Naive B cell (primary cell): ENCODE data around the gene DRC7. TPM values are rescaled to one million over a fixed set of nuclear protein-coding genes. Genes with fewer than 3 reads are reported as not detected.
A peak's percentile ranks its signal among the peaks of the same experiment; 100 is the strongest.

ENCODE experiments used
- ATAC-seq, 2 donors: fragments of 150-1000 bp; cut with Tn5 transposase; 2 replicates each; pipeline ENCODE4 v1.10.0; 2021; ENCODE audit warnings: low read depth in 2 of 2, mild to moderate bottlenecking in 2 of 2, moderate library complexity in 2 of 2
- DNase-seq: peaks from one replicate; pipeline ENCODE4 v3.0.0; 2022
- H3K27ac Mint-ChIP-seq, 6 donors: one replicate each; pipeline ENCODE4 v1.8.0; 2020 to 2022; ENCODE audit warnings: mild to moderate bottlenecking in 6 of 6, mixed read lengths in 6 of 6, moderate library complexity in 5 of 6, inconsistent platforms in 2 of 6
- H3K27me3 Mint-ChIP-seq, 3 donors: one replicate each; pipeline ENCODE4 v1.8.0; 2021 to 2022; ENCODE audit warnings: mixed read lengths in 3 of 3, mild to moderate bottlenecking in 1 of 3
- H3K36me3 Mint-ChIP-seq, 2 donors: one replicate each; pipeline ENCODE4 v1.8.0; 2020 to 2022; ENCODE audit warnings: mixed read lengths in 2 of 2, inconsistent platforms in 1 of 2, mild to moderate bottlenecking in 1 of 2
- H3K4me1 Mint-ChIP-seq, 3 donors: one replicate each; pipeline ENCODE4 v1.8.0; 2020 to 2022; ENCODE audit warnings: mixed read lengths in 3 of 3, inconsistent platforms in 1 of 3, mild to moderate bottlenecking in 1 of 3, moderate library complexity in 1 of 3
- H3K4me3 Mint-ChIP-seq, 8 donors: one replicate each; pipeline ENCODE4 v1.8.0; 2020 to 2022; ENCODE audit warnings: mild to moderate bottlenecking in 8 of 8, mixed read lengths in 8 of 8, moderate library complexity in 8 of 8, inconsistent platforms in 2 of 8
- H3K9me3 Mint-ChIP-seq, 7 donors: one replicate each; pipeline ENCODE4 v1.8.0; 2020 to 2022; ENCODE audit warnings: mixed read lengths in 7 of 7, mild to moderate bottlenecking in 5 of 7, inconsistent platforms in 2 of 7, moderate library complexity in 1 of 7
- polyA plus RNA-seq, 6 donors: library from polyadenylated mRNA; unstranded; fragments of 300-500 nt; fragmentation: Illumina TruSeq; gene quantifications; one replicate each; pipeline ENCODE4 v1.2.3, GENCODE V29; 2021; ENCODE audit warnings: low read depth in 6 of 6

DRC7 gene
- polyA plus RNA-seq, 6 donors from 2014 or later: not detected

DNA sequence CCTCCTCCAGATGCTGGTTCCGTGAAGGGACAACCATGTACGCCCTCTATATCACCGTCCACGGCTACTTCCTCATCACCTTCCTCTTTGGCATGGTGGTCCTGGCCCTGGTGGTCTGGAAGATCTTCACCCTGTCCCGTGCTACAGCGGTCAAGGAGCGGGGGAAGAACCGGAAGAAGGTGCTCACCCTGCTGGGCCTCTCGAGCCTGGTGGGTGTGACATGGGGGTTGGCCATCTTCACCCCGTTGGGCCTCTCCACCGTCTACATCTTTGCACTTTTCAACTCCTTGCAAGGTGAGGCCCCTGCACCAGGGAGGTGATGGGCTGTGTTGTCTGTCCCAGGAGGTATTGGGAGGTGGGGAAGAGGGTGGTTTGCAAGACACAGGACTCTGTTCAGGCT lies 9.0 kb upstream of the DRC7 start:
- no peaks in the 10 kb centered on the region for H3K27me3 Mint-ChIP-seq
- peak overlapping the region in 1 of 6 donors; percentile 11 for H3K27ac Mint-ChIP-seq
- no peak overlapping the region for H3K4me3 Mint-ChIP-seq
- no peaks in the 10 kb centered on the region for H3K36me3 Mint-ChIP-seq
- peaks cover 12 to 21% (median 14%) of the 10 kb centered on the region in 3 donors for H3K4me1 Mint-ChIP-seq
- ATAC-seq (no peak), DNase-seq (no peak)
- H3K9me3 Mint-ChIP-seq: no peaks in the 10 kb centered on the region

- Mint-ChIP-seq H3K36me3 (no peaks in the 10 kb centered on the region), H3K27me3 (no peaks in the 10 kb centered on the region), H3K4me1 (peaks cover 17 to 30% (median 19%) of the 10 kb centered on the region in 3 donors), H3K27ac (peak overlapping the region in 1 of 6 donors; percentile 14), H3K9me3 (no peaks in the 10 kb centered on the region), H3K4me3 (no peak overlapping the region)
- no peak for DNase-seq
- ATAC-seq: no peak
Measured at GRCh38 chr16:57686577-57686976, 8.0 kb upstream of the DRC7 start.

GRCh38 chr16:57687363-57687929 lies 7.2 kb upstream of the DRC7 start:
- Mint-ChIP-seq H3K4me1 (peaks cover 17 to 33% (median 23%) of the 10 kb centered on the region in 3 donors), H3K9me3 (no peaks in the 10 kb centered on the region), H3K27ac (peak overlapping the region; percentile 76 to 97 (median 90)), H3K36me3 (no peaks in the 10 kb centered on the region), H3K4me3 (no peak overlapping the region), H3K27me3 (no peaks in the 10 kb centered on the region)
- ATAC-seq (no peak), DNase-seq (no peak)

DNA sequence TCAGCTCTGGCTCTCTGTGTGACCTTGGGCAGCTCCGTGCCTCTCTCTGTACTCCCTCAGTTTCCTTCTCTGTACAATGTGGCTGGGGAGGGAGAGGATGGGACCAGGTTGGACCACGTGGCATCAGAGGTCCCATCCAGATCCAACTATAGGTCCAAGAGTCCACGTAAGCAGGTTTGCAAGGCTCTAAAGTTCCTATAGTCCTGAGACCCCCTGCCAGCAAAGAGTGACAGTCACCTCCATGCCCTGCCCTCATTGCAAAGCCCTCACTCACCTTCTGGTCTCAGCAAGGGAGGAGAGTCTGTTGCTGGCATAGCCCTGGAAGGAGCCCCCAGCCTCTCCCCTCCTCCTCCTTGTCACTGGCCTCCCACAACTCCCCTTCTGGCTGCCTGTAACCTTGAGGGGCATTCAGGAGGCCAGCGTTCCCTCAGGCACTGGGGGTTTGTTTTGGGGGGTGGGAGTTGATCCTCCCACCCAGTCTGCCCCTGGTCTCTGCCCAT lies 6.1 kb upstream of the DRC7 start:
- no peaks in the 10 kb centered on the region for H3K27me3 Mint-ChIP-seq
- H3K4me1 Mint-ChIP-seq: peaks cover 17 to 33% (median 23%) of the 10 kb centered on the region in 3 donors
- no peak overlapping the region for H3K4me3 Mint-ChIP-seq
- H3K27ac Mint-ChIP-seq: peak overlapping the region in 5 of 6 donors; percentile 76 to 97 (median 93)
- H3K36me3 Mint-ChIP-seq: no peaks in the 10 kb centered on the region
- no peaks in the 10 kb centered on the region for H3K9me3 Mint-ChIP-seq
- ATAC-seq: no peak
- DNase-seq: no peak

DNA sequence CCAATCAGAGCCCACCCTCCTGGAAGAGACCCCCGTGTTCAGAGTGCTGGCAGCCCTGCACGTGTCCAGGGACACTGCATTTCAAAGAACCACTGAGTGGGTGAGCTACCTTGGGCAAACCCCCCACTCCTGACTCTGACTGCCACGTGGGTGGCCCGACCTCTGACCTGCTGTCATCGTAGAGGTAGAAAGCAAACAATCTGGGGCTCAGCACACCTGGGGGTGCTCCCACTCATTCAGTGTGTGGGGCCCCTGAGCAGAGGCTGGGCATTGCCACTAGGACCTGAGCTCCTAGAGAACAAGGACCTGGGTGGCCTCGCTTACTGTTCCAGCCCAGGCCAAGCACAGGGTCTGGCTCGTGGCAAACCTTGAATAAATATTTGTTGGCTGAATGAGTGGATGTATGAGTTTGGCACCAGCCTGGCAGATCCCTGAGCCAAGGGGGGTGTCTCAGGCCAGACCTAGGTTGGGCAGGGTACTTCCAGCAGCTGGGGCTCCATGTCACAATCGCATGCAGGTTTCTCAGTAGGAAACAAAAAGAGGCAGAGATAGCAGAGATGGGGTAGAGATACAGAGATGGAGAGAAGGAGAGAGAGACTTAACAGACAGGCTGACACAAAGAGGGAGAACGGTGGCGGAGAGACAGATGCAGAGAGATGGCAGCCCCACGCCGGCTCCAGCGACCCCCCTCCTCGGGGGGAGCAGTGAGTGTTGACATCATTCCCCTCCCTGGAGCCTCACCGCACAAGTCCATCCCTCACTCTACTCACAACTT lies 5.4 kb upstream of the DRC7 start:
- peak overlapping the region; percentile 80 to 98 (median 96) for H3K27ac Mint-ChIP-seq
- DNase-seq (no peak), ATAC-seq (no peak)
- H3K4me1 Mint-ChIP-seq: peaks cover 17 to 33% (median 23%) of the 10 kb centered on the region in 3 donors
- H3K4me3 Mint-ChIP-seq: peak overlapping the region in 7 of 8 donors; percentile 56 to 87 (median 69)
- H3K27me3 Mint-ChIP-seq: no peaks in the 10 kb centered on the region
- H3K9me3 Mint-ChIP-seq: no peaks in the 10 kb centered on the region
- H3K36me3 Mint-ChIP-seq: no peaks in the 10 kb centered on the region

GRCh38 chr16:57689762-57690558 lies 4.6 kb upstream of the DRC7 start:
- peak; percentile 88 to 90 for ATAC-seq
- H3K4me3 Mint-ChIP-seq: peak overlapping the region; percentile 43 to 87 (median 67)
- no peaks in the 10 kb centered on the region for H3K27me3 Mint-ChIP-seq
- peak overlapping the region; percentile 80 to 98 (median 96) for H3K27ac Mint-ChIP-seq
- H3K36me3 Mint-ChIP-seq: no peaks in the 10 kb centered on the region
- H3K4me1 Mint-ChIP-seq: peaks cover 22 to 41% (median 28%) of the 10 kb centered on the region in 3 donors
- peak; percentile 79 for DNase-seq
- H3K9me3 Mint-ChIP-seq: no peaks in the 10 kb centered on the region

DNA sequence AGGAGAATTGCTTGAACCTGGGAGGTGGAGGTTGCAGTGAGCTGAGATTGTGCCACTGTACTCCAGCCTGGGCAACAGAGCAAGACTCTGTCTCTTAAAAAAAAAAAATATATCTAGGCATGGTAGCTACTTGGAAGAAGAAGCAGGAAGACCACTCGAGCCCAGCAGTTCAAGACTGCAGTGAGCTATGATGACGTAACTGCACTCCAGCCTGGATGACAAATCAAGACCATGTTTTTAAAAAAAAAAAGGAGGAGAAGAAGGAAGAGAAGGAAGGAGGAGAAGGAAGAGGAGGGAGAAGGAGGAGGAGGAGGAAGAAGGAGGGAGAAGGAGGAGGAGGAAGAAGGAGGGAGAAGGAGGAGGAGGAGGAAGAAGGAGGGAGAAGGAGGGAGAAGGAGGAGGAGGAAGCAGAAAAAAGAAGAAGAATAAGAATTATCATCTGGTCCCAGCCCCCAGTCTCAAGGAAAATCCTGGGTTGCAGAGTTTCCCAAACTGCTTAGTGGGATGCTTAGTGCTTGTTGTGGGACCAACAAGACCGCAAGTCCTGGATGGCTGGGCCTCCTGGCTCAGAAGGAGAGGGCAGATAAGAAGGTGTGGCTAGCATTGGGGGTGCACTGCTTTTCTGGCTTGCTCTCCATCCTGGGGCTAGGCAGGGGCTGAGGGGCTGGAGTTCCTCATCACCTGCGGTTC lies 3.7 kb upstream of the DRC7 start:
- Mint-ChIP-seq H3K4me3 (peak overlapping the region in 6 of 8 donors; percentile 43 to 77 (median 60)), H3K27ac (peak overlapping the region; percentile 54 to 98 (median 86)), H3K36me3 (no peaks in the 10 kb centered on the region)

DNA sequence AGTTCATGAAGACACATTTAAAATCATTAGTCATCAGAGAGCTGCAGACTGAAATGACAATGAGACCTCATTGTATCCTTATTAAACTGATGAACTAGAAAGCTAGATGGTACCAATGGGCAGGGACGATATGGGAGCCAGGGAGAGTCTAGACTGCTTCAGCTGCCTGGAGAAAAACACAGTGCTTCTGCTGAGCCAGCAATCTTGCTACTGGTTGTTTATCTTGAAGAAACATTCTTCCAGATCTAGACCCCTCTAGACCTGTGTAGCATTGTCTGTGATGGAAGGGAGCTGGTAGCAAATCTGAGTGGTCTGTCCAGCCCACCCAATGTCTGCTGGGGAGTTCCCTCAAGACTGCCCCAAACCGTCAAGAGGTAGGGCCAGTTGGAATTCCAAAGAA lies 2.0 kb upstream of the DRC7 start:
- Mint-ChIP-seq H3K27ac (peak overlapping the region in 3 of 6 donors; percentile 42 to 74 (median 52)), H3K4me3 (peak overlapping the region in 2 of 8 donors; percentile 9 to 60), H3K36me3 (no peaks in the 10 kb centered on the region), H3K9me3 (no peaks in the 10 kb centered on the region), H3K4me1 (peaks cover 28 to 47% (median 35%) of the 10 kb centered on the region in 3 donors), H3K27me3 (no peaks in the 10 kb centered on the region)
- ATAC-seq (no peak), DNase-seq (no peak)

More for the DNA sequence above, 3.7 kb upstream of the DRC7 start:
- ATAC-seq (no peak), DNase-seq (no peak)
- no peaks in the 10 kb centered on the region for H3K9me3 Mint-ChIP-seq
- peaks cover 28 to 47% (median 35%) of the 10 kb centered on the region in 3 donors for H3K4me1 Mint-ChIP-seq
- H3K27me3 Mint-ChIP-seq: no peaks in the 10 kb centered on the region

DNA sequence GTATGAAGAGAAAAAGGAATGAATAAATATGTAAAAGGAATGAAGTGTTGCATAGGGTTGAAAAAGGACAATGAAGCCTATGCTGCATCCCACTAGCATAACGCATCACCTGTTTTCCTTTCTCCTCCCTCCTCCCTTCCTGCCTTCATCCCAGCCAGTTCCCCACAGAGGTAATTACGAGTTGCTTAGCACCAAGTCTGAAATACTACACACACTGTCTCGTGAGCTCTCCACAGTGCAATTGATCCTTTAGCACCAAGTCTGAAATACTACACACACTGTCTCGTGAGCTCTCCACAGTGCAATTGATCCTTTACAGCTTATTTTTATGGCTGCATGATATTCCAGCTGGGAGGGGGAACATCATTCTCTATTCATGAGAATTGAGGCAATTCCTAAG lies 1.1 kb upstream of the DRC7 start:
- Mint-ChIP-seq H3K4me1 (peaks cover 28 to 47% (median 35%) of the 10 kb centered on the region in 3 donors), H3K4me3 (peak overlapping the region in 3 of 8 donors; percentile 42 to 51 (median 47)), H3K9me3 (no peaks in the 10 kb centered on the region), H3K36me3 (no peaks in the 10 kb centered on the region), H3K27ac (peak overlapping the region in 1 of 6 donors; percentile 94), H3K27me3 (no peaks in the 10 kb centered on the region)
- DNase-seq: no peak
- no peak for ATAC-seq

DNA sequence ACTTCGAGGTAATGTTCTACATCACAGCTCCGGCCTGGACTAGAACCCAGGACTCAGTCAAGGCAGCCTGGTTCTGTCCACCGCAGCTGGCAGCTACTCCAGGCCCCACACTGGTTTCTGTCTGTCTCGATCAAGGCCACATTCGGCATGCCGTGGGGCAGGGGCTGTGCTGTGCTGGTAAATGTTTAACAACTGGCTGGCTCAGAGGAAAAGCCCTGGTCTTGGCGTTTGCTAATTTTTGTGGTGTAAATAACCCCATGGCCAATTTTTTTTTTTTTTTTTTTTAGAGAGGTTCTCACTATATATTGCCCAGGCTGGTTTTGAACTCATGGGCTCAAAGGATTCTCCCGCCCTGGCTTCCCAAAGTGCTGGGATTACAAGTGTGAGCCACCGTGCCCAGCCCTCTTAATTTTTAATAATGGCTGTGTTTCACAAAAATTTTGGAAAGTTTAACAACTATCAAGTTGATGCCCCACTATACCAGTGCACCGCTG lies 328 bp upstream of the DRC7 start:
- Mint-ChIP-seq H3K4me3 (peak overlapping the region in 7 of 8 donors; percentile 75 to 94 (median 85)), H3K27ac (peak overlapping the region in 5 of 6 donors; percentile 22 to 98 (median 88)), H3K27me3 (no peaks in the 10 kb centered on the region)

GRCh38 chr16:57695680-57696069 lies 1.1 kb downstream of the DRC7 start:
- H3K4me1 Mint-ChIP-seq: peaks cover 16 to 26% (median 20%) of the 10 kb centered on the region in 3 donors
- DNase-seq (no peak), ATAC-seq (no peak)
- no peaks in the 10 kb centered on the region for H3K27me3 Mint-ChIP-seq
- peak overlapping the region in 4 of 8 donors; percentile 75 to 90 (median 84) for H3K4me3 Mint-ChIP-seq
- no peaks in the 10 kb centered on the region for H3K36me3 Mint-ChIP-seq
- H3K9me3 Mint-ChIP-seq: no peaks in the 10 kb centered on the region
- peak overlapping the region in 3 of 6 donors; percentile 57 to 98 (median 88) for H3K27ac Mint-ChIP-seq

More for the DNA sequence above, 328 bp upstream of the DRC7 start:
- ATAC-seq: no peak
- no peak for DNase-seq
- H3K4me1 Mint-ChIP-seq: peaks cover 26 to 40% (median 30%) of the 10 kb centered on the region in 3 donors
- H3K36me3 Mint-ChIP-seq: no peaks in the 10 kb centered on the region
- H3K9me3 Mint-ChIP-seq: no peaks in the 10 kb centered on the region

DNA sequence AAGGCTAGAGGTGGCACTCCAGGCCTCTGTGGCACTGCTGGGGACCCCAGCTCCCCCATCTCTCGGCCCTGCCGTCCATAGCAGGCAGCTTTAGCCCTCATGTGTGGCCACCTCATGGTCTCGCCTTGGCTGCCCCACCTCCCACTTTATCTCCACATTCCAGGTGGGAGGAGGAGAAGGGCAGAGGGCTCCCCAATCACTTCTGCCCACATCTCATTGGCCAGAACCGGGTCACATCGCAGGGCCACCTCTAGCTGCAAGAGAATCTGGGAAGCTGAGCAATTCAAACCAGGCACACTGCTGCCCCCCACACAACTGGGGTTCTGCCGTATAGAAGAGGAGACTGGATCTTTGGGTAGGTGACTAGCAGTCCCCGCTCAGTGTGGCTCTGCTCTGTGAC lies 1.6 kb downstream of the DRC7 start:
- Mint-ChIP-seq H3K4me3 (peak overlapping the region in 1 of 8 donors; percentile 6), H3K27ac (no peak overlapping the region), H3K4me1 (peaks cover 11 to 21% (median 15%) of the 10 kb centered on the region in 3 donors), H3K36me3 (no peaks in the 10 kb centered on the region), H3K9me3 (no peaks in the 10 kb centered on the region), H3K27me3 (no peaks in the 10 kb centered on the region)
- ATAC-seq (no peak), DNase-seq (no peak)
